NOMO-1 (cell line): ENCODE data around the gene GNAI1.

Experiments used
- DNase-seq, 2 experiments: peaks; one replicate each; lab custom pipeline; 2025; ENCODE audit not compliant: unreplicated experiment in 2 of 2; lab: John Stamatoyannopoulos, UW

GNAI1 gene

DNA sequence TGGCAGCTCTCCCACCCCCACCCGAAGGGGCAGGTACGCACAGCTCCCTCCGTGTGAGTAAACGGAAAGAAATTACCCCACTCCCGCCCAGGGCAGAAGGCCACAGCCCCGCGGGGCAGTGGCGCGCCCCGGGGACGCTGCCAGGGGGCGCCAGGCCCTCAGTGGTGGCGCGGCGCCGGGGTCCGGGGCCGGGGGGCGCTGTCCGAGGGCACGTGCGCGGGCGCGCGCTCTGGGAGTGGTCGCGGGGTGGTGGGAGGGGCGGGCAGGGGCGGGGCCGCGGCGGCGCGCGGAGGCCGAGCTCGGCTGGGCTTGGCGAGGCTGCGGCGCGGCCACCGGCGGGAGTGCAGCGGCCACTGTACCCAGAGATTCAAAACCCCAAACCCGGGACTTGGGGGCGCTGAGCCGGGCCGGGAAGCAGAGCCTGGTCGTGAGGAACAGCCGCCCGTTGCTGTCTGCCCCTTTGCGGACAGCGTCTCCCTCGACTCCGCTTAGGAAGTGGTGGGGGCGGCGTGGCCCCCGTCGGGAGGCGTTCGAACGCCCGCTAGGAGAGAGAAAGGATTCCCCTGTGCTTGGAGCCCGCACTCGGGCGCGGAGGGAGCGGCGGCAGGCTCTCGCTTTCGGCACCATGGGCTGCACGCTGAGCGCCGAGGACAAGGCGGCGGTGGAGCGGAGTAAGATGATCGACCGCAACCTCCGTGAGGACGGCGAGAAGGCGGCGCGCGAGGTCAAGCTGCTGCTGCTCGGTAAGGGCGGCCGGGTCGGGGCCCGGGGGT lies at the start of gene GNAI1:
GNAI1 (plus strand) TSS at position 296 of the 773 bp plus-strand sequence; CDS start at position 626, 330 bp downstream.
- DNase-seq, result peak; percentile 87 to 91

DNA sequence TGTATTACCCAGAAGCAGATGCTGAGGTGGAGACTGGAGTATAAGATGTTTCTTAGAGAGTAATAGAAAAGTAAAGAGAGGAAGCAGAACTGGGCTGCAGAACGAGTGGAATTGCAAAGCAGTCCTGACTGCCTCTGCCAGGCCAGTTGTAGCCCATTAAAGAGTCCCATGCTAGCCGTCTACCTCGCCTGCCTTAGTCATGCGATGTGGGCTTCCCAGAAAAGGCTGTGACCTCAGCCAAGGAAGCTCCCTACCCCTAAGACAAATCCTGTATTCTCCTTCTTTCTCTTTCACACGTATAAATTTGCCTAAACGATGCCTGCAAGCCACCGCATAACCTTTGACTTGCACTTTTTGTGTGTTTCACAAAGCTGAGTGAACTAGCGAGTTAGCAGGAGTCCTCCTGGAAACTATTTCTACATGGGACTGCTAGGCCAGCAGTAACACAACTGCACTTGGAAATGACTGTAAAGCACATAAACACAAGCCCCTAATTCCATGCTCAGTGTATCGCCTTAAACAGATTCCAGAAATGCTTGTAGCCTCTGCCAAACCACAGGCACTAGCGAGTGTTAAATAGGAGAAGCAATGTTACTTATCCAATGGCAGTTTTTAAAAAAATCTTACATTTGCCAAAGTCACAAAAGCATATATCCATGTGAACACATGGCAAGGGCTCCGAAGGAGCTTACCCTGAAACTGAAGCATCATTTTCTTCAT lies 47.4 kb upstream of the GNAI1 start:
- no peak for DNase-seq

DNA sequence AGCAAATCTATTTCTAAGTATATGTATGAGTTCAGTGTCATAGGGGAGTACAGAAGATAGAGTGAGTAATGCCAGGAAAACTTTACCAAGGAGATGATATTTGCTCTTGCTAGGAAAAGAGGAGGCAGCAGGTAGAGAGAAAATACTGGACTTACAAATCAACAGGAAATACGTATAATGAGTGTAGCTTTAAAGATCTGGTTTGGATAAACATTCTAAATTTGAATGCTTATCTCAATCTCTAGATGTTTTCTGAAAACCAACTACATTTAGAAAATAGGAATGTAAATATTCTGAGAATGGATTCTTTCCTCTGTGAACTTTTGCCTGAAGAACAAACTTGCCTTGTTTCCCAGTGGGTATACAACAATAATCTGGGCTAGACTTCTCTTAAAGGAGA lies 46.9 kb upstream of the GNAI1 start:
- DNase-seq, result no peak

DNA sequence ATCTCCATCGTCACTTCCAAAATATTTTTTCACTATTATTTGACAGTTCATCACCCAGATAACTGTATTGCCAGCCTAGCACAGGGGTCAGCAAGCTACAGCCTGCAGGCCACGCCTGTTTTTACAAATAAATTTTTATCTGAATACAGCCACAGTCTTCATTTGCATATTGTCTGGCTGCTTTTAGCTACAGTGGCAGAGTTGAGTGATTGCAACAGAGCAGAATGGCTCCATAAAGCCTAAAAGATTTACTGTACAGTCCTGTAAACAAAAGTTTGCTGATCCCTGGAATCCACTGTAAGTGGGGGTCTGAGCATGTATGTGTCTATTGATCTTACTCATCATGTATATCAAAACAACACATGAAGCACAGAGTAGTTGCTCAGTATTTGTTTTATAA lies 45.9 kb upstream of the GNAI1 start:
- peak; percentile 56 to 88 for DNase-seq

DNA sequence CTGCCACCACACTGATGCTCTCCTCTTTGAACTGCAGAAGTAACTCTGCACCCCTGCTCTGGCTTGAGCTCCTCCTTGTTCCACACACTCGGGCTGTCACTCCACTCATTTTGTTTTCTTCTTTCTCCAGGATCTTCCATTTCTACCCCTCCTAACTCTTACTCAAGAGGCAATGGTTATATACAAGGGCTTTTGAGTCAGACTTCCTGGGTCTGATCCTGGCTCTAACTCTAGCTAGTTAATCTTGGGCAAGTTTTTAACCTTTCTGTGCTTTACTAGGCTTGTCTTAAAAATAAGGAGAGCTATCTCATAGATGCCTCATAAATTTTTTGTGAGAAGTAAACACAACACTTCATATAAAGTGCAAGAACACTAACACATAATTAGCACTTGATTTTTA lies 45.3 kb upstream of the GNAI1 start:
- no peak for DNase-seq

DNA sequence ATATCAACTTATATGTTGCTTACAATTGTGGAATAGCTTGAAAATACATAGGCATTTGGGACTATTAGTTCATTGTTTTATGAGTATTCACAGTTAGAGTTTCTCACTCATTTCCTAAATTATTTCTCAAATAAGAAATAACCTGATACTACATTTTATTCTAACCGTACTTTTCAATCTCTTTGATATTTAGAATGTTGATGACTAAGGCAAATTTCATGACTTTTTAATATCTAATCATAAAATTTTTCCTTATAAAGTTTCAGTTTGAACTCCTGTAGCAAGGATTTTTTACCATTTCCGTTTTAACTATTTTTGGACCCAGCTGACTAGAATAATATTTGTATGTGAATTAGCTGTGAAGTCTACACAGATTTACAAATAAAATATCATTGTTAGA lies 41.3 kb upstream of the GNAI1 start:
- no peak for DNase-seq

DNA sequence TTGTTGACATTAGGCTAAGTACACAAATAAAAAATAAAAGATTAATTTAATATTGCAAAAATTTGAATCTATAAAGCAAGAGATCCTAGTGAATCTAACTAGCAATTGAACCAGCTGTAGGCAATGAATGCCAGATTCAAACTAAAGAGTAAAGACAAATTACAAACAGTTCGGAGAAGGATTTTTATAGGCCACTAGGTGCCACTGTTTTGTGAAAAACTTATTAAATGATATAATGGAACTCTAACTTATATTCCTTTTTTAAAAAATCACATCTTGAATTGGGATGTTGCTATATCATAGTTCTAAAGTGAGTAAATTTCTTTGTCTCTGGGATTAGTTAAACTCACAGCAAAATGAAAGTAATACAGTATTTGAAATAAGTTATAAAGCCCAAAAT lies 39.1 kb upstream of the GNAI1 start:
- DNase-seq, result peak in 1 of 2 experiments; percentile 81

DNA sequence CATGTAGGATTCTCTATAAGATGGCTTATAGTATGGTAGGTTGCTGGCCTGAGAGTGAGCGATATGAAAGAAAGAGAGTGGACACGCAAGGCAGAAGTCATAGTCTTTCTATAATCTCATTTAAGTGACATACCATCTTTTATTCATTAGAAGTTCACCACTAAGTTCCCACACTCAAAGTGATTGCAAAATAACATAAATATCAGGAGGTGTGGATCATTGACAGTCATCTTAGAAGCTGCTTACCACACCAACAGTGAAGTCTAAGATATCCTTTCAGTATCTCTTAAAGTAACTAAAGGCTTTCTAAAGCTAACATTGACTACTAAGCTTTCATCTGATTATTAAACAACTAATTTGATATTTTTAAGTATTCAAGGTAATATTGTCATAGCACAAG lies 36.9 kb upstream of the GNAI1 start:
- DNase-seq, result no peak

DNA sequence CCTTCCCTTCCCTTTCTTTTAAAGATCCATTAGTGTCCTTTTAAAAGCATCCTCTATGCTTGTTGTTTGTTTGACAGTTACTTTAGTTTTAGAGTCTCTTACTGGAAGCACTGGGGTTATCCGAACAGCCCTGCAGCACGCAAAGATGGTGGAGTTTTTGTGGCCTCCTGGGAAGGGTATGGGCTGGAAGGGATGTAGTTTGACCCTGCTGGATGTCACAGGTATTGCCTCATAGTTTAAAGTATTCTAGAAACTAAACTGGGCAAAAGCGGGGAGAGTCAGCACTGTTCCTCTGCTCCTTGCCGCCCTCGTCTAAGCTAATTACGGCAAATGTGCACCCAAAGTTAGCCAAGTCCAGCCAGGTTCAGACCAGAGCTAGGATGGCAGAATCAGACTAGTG lies 35.8 kb upstream of the GNAI1 start:
- DNase-seq, result peak in 1 of 2 experiments; percentile 26

DNA sequence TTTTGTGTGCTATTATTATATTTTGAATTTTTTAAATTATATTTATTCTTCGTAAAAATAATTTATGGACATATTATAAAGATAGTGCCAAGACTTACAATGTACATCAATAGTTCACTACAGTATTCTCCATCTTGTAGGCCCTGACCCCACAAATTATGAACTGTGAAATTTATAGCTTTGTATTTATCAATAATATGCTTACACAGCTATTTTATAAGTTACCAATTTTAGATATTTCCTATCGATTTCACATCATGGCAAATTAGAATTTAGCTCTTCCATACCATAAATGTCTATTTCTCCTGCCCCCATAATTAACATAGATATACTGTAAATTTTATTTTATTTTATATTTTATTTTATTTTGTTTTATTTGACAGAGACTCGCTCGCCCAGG lies 34.4 kb upstream of the GNAI1 start:
- DNase-seq, result no peak

DNA sequence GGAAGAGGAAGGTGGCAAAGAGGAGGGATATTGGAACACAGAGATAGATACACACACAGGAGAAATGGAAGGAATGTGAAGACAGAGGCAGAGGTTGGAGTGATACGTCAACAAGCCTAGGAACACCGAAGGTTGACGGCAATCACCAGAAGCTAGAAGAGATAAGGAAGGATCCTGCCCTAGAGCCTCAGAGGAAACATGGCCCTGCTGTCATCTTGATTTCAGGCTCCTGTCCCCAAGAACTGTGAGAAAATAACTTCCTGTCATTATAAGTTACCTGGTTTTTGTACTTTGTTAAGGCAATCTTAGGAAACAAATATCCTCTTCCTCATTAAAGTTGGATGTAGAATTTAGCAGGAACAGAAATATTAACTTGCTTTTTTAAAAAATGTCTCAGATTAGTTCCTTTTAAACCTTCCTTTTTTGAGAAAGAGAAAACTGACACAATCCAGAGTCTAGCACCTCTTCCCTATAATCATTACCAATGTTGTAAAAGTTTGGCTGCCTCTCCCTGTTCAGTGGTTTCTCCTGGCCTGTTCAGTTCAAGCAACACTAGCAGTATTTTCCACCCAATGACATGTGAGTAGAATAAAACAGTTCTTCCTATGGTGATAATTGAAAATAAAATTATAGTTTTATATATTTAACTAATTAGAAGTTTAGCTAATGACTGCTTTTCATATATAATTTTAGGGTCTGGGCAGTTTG lies 28.8 kb upstream of the GNAI1 start:
- peak; percentile 49 to 91 for DNase-seq

DNA sequence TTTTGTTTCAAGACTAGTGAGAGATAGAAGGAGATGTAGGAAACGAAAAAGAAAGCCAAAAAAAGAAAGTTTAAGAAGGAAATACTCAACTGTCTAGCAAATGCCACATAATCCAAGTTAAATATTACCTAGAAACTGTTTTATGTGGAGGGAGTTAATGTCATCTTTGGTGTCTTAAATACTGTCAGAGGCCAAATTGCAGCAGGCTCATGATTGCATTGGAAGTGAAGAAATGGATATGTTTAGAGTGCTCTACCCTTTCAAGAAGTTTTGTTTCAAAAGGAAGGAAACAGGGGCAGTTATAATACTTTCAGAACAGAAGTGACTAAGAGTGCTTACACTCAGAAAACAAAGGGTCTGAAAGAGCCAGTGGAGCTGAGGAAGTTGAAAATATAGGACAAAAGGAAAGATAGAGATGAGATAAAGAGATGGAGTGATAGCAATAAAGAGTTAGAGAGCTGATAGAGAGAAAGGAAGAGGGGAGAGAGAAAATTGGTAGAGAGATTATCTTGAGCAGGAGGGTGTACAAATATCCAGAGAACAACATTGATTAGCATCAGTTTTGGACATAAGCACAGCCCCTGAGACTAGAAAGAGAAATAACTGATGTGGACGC lies 28.0 kb upstream of the GNAI1 start:
- DNase-seq, result peak; percentile 74 to 88

DNA sequence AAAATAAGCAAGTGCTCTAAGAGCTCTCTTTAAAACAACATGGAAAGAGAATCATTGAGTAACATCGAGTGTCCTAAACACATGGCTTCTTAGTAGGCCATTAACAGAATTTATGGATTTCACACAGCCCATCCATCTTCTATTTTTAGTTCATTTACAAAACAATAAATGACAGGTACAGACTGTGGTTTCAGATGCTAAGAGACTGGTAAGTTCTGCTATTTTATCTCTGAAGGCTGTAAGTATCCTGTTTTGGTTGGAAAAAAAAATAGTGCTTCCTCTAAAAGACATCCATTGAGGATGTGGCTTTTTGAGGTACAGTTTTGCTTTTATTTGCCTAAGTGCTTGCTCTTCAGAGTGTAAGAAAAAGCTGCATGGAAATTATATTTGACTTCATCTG lies 27.4 kb upstream of the GNAI1 start:
- DNase-seq, result peak; percentile 100

DNA sequence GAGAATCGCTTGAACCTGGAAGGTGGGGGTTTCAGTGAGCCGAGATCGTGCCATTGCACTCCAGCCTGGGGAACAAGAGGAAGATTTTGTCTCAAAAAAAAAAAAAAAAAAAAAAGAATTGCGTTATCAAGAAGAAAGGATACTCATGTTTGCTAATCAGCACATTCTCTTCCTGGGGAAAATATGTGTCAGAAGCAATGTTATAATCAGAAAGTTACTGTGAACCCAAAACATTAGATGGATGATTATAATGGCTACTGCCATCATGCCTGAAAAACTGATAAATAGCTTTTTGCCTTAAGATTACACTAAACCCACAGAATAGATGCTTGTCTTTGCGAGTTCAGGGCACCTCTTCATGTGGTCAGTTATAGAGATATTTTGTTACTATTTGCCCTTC lies 24.3 kb upstream of the GNAI1 start:
- DNase-seq, result no peak

DNA sequence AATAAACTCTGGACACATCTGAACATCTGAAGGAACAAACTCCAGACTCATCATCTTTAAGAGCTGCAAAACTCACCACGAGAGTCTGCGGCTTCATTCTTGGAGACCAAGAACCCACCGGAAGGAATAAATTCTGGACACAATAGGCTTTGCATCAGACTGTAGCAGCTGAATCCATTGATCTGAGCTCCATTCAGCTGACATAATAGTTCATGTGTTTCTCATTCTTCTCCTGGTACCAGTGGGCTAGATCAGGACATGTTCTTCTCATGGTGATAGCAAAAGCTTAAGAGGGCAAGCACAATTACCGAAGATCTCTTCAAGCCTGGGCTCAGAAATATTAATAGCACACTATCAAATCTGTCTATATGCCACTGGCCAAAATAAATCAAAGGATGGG lies 20.5 kb upstream of the GNAI1 start:
- DNase-seq, result no peak

DNA sequence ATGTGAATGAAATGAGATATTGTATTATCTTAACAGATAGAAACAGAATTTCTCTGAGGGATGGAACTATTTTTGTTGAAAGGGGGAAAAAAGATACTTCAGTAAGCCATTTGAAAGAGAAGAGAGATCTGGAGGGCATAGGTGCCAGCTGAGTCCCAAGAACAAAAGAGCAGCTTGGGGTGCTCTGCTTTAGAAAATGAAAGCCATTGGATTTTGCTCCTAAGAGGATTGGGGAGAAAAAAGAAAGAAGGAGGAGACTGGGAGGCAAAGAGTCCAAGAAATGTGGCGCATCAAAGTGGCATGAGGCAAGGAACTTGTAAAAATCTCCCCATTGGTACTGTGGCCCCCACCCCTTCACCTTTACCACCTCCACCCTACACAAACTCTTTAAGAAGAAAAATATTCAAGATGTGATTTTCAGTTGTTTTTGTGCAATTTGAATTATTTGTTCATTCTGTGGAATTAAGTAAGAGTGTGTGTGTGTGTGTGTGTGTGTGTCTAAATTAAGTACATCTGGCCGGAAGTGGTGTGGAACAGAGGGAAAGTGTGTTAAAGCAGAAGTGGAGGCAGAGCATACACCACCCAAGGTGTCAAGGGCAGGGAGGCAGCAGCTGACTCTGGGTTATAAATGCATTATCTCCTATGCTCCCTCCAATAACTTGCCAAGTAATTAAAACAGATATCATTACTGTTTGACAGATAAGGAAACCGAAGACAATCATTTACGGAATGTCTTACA lies 9.9 kb upstream of the GNAI1 start:
- peak; percentile 94 to 95 for DNase-seq

DNA sequence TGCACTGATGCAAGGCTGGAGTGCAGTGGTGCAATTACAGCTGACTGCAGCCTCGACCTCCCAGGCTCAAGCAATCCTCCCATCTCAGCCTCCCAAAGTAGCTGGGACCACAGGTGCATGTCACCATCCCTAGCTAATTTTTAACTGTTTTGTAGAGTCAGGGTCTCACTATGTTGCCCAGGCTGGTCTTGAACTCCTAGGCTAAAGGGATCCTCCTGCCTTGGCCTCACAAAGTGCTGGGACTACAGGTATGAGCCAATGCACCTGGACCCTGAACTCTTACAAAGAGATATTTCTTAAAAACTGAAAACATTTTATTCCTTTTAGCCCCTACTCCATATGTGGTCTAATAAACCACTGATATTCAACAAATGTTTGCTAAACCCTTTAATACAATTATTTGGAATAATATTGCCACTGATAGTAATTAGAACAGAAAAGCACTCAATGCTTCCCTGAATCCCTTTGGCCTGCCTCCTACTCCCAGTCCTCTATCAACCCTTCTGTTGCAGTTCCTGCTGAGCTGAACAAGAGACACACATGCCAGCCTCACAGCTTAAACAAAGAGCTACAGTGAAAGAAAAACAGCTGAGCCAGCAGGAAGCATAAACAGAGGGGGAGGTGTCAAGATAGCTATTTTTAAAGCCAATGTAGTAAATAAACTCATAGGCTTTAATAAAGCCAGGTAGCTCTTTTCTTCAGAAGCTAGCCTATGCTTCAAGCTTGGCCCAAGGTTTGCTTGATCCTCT lies 7.0 kb upstream of the GNAI1 start:
- DNase-seq, result no peak

DNA sequence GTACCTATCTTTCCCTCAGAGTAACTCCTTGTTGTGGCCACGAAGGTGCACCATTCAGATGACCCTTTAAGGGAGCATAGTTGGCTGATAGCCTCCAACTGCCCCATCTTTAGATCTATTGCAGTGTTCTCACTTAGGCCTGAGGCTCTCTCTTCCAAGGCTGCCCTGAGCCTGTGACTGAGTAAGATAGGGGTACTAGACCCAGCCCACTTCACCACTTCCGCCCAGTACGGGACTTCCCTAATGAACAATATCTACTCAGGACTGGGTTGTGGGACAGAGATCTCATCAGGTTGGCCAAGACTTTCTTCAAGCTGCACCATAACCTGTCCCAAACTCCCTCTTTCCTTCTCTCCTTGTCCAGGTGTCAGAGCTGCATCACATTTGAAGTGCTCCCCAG lies 5.7 kb upstream of the GNAI1 start:
- peak; percentile 65 to 86 for DNase-seq

DNA sequence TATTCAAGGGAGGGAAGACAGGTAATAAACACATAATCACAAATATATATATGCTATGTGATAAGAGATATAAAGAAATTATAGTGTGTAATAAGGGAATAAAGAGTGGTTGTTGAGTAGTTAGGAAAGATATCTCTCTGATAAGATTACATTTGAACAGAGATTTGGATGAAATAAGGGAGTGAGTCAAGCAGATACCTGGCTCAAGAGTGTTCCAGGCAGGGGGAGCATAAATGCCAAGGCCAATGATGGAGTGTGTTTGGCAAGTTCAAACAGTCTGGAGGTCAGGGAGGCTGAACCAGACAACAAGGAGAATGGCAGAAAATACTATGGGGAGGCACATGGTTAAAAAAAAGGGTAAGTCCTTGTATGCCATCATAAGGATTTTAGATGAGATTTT lies 4.8 kb upstream of the GNAI1 start:
- no peak for DNase-seq
